HG03095 (cell line): ENCODE data around the gene NUP214.
"Not testable (repeated sequence)": the region's sequence is repeated elsewhere in the genome, so short reads cannot be mapped to it uniquely, and the experiment has no call there.

Experiments
- ATAC-seq: cut with Tn5 transposase; IDR thresholded peaks from one replicate; pipeline ENCODE4 v1.9.1; 2021; ENCODE audit warnings: moderate library complexity; ENCODE audit not compliant: unreplicated experiment

The NUP214 gene

GRCh38 chr9:131191857-131192256, 66.5 kb downstream of the NUP214 start:
- no peak for ATAC-seq

GRCh38 chr9:131193051-131193450, 67.7 kb downstream of the NUP214 start:
- ATAC-seq, result no peak

GRCh38 chr9:131194762-131195161, 69.4 kb downstream of the NUP214 start:
- no peak for ATAC-seq

- ATAC-seq, result no peak
Measured at GRCh38 chr9:131197160-131197911, 72.0 kb downstream of the NUP214 start.

- ATAC-seq, result no peak
Measured at GRCh38 chr9:131198041-131198715, 72.8 kb downstream of the NUP214 start.

DNA sequence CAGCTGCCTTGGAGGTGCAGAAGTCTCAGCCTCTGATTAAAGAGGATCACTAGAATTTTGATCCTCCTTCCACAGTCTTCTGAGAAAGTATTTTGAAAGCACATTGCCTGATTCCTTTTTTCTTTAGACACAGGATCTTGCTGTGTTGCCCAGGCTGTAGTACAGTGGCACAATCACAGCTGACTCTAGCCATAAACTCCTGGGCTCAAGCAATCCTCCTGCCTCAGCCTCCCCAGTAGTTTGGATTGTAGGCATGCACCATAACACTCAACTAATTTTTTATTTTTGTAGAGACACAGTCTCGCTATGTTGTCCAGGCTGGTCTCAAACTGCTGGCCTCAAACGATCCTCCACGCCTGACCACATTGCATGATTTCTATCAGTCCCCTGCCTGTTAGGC, 76.5 kb downstream of the NUP214 start:
- ATAC-seq, result no peak

DNA sequence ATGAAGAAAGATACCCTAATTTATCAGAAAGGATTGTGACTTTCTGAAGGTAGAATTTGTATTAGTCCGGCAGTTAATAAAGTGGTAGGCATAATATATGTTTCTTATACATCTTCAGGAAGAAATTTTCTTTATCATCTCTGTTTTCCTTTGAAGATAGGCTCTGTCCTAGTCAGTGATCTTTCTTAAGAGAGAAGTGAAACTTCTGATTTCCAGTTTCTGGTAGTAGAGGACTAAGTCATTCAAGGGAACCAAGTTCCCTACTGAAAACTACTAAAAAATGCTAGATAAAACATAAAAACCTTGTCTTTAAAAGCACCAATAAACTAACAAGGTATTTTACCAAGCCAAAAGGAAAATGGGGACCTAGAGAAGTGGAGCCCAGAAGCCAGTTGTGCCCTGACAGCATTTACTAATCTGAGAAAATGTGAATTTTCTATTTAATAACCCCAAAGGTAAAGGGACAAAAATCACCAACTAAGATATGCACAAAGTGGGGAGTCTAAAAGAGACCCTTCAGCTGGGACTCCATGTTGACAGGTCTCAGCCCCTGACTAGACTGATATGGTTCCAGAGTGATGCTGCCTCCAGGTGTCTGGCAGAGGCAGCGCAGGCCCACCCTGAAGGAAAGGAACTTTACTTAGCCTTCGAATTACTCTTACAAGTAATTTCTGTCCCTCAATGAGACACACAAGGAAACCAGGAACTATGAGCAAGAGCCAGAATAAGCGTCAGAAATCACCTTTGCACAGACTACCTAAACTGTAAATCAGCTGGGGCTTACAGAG, 78.2 kb downstream of the NUP214 start:
- ATAC-seq, result no peak

DNA sequence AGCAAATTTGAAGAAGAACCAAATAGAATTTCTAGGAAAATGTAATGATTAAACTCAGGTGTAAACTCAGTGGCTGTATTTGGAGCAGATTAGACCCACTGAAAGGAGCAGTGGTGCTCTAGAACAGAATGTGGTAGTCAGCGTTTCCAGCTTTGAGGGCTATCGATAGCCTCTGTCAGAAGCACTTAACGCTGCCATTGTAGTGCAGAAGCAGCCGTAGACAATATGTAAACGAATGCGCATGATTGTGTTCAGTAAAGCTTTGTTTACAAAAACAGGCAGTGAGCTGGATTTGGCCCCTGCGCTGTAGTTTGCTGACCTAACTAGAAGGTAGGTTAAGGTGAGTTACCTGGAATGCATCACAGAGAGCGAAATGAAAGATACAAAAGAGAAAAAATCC, 78.9 kb downstream of the NUP214 start:
- no peak for ATAC-seq

DNA sequence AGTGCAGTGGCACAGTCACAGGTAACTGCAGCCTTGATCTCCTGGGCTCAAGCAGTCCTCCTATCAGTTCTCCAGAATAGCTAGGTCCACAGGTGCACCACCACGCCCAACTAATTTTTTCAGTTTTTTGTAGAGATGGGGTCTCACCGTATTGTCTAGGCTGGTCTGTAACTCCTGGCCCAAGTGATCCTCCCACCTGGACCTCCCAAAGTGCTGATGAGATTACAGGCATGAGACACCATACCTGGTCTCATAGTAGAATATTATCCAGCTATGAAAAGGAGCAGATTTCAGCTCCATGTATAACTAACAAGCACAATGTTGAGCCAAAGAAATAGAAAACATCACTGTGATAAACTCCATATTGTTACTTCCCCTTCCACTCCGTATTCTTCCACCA, 81.1 kb downstream of the NUP214 start:
- no peak for ATAC-seq

DNA sequence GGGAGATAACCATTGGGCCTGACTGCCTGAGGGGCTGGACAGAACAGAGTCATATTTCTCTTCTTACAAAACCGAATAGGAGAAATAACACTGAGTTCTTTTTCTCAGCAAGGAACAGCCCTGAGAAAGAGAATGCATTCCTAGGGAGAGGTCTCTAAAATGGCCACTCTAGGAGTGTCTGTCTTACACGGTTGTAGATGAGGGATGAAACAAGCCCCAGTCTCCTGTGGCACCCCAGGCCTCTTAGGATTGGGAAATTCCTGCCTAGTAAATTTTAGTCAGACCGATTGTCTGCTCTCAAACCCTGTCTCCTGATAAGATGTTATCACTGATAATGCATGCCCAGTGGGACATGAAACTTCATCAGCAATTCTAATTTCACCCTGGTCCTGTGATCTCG, 86.5 kb downstream of the NUP214 start:
- not testable (repeated sequence) for ATAC-seq

- no peak for ATAC-seq
Measured at GRCh38 chr9:131214286-131214856, 89.0 kb downstream of the NUP214 start.

DNA sequence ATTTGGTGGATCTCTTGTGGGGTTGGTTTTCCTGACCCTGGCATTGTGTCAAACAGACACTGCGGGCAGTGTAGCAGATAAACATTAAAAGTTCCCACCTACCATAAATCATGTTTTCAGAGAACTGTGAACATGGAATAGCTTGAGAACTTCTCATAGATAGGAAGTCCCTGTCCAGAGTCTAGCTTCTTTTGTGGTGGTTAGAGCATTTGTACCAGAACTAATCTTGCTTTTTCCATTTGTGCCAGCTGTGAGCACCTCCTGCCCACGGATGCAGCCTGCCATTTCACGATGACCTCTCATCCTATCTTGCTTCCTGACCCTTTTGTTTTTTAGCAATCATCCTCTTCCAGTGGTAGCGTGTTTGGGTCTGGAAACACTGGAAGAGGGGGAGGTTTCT, 89.5 kb downstream of the NUP214 start:
- ATAC-seq, result no peak

DNA sequence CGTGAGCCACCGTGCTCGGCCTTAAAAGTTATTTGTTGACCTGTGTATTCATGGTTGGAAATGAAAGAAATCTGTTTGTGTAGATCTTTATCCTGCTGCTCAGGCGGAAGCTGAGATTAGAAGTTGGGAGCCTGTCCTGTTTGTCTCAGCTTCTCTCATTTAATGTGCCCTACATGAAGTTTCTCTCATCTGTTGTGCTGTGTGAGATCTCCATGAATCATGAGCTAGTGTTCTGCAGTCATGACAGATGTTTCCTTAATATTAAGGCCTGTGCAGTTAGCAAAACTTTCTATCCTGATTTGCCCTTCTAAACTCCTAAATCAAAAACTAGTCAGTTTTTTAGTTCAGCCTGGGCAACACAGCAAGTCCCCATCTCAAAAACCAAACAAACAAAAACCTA, 91.4 kb downstream of the NUP214 start:
- no peak for ATAC-seq

GRCh38 chr9:131217331-131218031, 92.1 kb downstream of the NUP214 start:
- no peak for ATAC-seq

DNA sequence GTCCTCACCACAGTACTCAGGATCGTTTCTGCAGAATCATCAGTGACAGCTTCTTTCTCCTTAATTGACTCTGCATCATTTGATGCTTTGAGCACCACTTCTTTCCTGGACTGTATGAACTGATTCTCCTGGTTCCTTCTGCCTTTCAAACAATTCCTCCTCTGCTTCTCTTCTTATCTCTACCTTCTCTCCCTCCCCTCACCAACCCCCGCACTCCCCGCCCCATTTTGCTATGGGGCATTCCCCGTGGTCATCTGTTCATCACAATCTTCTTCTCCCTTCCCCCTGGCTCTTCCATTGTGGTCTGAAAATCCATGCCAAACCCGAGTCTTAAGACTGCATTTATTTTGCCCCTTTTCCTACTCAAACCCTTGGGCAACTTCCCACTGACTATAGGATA, 93.0 kb downstream of the NUP214 start:
- ATAC-seq, result no peak

DNA sequence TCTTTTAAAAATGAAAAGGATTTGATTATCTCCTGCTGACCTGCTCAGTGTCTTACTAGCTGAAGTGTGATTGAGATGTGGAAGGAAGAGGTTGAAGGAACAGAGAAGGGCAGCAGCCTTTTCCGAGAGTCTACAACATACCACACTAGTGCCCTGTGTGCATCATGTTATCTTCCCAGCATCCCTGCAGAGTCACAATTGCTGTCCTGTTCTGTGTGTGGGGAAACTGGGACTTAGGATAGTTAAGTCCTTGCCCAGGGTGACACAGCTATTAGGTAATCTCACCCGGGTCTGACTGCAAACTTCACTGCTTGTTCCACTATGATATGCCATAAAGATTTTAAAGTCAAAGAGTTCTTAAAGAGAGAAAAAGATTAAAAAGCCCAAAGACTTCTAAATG, 95.1 kb downstream of the NUP214 start:
- no peak for ATAC-seq

DNA sequence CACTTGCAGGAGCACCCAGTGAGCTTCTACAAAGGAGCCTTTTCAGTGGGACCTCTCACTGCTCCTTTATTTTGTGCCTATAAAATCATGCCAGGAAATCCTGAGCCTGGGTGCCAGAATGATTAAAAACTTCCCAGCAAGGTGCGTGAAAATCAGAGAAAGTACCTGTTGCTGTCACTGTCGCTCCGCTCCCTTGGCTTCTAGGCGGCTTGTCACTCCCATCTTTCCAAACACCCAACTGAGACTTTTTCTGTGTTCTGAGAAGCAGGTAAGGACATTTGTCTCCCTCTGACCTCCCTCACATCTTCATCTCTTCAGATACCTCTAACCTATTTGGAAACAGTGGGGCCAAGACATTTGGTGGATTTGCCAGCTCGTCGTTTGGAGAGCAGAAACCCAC, 97.1 kb downstream of the NUP214 start:
- ATAC-seq, result no peak

DNA sequence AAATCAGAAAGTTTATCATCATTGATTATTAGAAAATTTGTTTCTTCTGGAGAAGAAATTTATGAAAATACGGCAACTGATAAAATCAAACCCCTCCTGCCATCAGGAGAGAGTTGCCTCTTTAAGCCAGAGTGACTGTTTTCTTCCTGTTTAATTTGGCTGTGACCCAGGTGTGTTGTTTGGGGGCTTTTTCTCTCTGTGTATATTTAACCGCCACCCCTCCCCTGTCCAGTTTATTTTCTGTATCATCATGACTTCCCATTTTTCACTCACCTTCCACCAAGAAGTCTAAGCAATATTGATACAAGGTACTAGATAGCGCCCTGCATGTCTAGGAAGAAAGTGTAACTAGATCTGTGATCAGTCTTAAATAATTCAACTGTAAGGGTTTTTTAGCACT, 100.8 kb downstream of the NUP214 start:
- no peak for ATAC-seq

DNA sequence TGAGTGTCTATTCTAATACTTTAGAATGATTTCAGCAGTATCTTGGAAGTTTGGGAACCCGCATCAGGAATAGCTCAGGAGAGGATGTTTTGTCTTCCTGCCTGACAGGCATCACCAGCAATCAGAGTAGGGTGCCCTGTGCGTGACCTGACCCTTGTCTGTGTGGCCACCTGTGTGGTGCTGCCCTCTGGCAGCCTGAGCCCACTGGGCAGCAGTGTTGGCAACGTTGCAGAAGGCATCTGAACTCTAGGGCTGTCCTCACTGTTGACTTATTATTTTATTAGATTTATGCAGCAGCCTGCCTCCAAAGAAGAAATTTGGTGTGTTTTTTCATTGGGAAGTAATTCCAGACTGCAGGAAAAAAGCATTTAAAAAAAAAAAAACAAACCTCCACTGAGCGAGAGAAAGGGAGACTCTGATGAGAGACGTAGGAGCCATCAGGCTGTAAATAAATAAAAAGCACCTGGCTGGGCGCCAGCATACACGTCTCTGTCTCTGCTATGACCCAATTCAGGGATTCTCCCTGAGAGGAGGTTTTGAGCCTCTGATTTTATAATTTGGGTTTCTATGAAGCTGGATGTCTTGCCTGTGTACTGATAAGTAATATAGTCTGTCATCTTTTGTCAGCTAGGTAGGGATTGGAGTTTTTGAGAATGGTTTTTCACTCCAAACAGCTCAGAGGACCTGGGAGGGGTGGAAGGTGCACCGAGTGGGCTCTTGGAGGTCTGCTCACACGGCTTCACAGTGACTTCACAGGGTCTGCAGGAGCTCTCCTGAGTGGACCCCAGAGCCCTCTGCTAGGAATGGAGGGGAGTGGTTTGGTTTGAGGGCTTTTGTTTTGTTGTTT, 101.9 kb downstream of the NUP214 start:
- ATAC-seq, result no peak

- ATAC-seq, result no peak
Measured at GRCh38 chr9:131227959-131228460, 102.6 kb downstream of the NUP214 start.
